ENCODE measurements around the gene TLCD4. TPM values are rescaled to one million over a fixed set of nuclear protein-coding genes. Genes with fewer than 3 reads are reported as not detected.
"Not testable (repeated sequence)": the region's sequence is repeated elsewhere in the genome, so short reads cannot be mapped to it uniquely, and the experiment has no call there.

The TLCD4 gene
- total RNA-seq, 1 donor from 2014 or later, result 53.6 TPM

DNA sequence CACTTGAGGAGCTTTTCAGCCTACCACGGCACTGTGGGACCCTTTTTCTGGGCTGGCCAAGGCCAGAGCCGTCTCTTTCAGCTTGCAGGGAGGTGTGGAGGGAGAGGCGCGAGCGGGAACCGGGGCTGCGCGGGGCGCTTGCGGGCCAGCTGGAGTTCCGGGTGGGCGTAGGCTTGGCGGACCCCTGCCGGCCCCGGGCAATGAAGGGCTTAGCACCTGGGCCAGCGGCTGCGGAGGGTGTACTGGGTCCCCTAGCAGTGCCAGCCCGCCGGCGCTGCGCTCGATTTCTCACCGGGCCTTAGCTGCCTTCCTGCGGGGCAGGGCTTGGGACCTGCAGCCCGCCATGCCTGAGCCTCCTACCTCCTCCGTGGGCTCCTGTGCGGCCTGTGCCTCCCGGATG is 25.9 kb upstream of the TLCD4 start:
- intact Hi-C loops (cut with DNase I); DNase-seq (ENCODE audit: missing footprints); ATAC-seq: not testable (repeated sequence)

DNA sequence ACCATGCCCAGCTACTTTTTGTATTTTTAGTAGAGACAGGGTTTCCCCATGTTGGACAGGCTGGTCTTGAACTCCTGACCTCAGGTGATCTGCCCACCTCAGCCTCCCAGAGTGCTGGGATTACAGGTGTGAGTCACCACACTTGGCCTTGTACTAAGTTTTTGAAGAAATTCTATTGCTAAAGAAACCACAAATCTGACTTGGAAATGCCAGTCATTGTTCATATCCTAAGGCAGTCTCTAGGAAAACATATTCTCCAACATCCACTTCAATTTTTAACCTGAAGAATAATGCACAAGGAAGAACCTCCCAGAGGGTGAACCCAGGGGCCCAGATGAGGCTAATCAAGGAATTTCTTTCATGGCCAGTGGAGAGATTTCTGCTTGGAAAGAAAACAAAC is 24.3 kb upstream of the TLCD4 start:
- ATAC-seq; DNase-seq (ENCODE audit: missing footprints); intact Hi-C loops (cut with DNase I): not testable (repeated sequence)

DNA sequence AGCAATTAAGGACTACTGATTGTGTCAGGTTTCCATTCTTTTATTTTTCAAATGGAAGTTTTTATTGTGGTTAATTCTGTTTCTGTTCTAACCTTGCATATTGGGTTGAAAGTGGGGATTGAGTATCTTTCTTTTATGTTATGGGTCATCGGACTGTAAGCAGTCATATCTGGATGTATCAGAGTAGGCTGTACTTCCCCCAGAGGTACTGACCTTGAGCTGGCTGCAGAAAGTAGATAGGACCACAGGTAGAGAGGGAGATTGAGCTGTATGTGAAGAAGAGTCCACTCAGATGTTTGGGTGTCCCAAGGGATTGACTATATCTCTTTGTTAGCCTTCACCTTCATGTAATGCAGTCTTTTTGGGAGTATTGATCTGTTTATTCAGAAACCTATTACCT is 23.9 kb upstream of the TLCD4 start:
- intact Hi-C loops (cut with DNase I), result no loop called here
- ATAC-seq (no peak), DNase-seq (ENCODE audit: missing footprints) (no peak)

GRCh38 chr1:95094923-95095322 is 22.2 kb upstream of the TLCD4 start:
- ATAC-seq (no peak), DNase-seq (ENCODE audit: missing footprints) (no peak)
- intact Hi-C loops (cut with DNase I), result no loop called here

DNA sequence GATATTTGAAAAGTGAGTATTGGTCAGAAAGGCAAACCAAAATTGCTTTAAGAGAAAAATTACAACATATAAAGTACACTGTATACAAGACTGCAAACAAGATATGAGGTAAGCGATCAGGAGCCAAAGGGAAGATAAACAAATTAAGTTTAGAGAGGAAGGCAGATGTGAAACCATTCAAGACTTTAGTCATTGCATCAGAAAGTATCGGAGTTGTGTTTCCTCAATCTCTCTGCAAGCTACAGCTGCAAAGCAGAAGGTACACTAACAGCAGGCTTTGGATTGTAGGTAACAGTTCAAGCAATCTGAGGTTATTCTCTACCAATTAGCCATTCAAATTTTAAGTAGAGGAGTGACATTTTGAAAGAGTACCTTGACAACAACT is 21.3 kb upstream of the TLCD4 start:
- ATAC-seq, result no peak
- DNase-seq (ENCODE audit: missing footprints), result no peak
- intact Hi-C loops (cut with DNase I), result no loop called here

GRCh38 chr1:95096218-95096841 is 20.8 kb upstream of the TLCD4 start:
- DNase-seq (ENCODE audit: missing footprints) (no peak), ATAC-seq (no peak)
- intact Hi-C loops (cut with DNase I), result no loop called here

DNA sequence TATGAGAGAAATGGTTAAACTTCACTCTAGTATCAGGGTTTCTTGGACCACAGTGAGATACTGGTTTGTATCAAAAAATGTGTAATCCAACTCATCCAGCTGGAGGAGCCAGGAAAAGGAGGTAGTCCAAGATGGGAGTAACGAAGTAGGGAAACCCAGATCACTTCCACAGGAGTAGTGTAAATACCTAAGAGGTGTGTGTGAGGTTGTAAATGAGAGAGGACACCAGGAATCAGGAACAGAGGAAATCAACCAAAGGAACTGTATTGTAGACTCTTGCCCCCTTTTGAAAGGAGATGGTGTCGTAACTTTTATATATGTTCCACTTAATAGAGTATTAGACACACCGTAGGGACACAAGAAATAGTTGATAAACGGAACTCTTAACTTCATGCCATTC is 19.7 kb upstream of the TLCD4 start:
- DNase-seq (ENCODE audit: missing footprints) (no peak), ATAC-seq (no peak)
- intact Hi-C loops (cut with DNase I), result no loop called here

GRCh38 chr1:95098196-95098595 is 19.0 kb upstream of the TLCD4 start:
- DNase-seq (ENCODE audit: missing footprints), result no peak
- no peak for ATAC-seq
- intact Hi-C loops (cut with DNase I), result no loop called here

GRCh38 chr1:95108792-95109191 is 8.4 kb upstream of the TLCD4 start:
- intact Hi-C loops (cut with DNase I), result no loop called here
- ATAC-seq (no peak), DNase-seq (ENCODE audit: missing footprints) (no peak)

DNA sequence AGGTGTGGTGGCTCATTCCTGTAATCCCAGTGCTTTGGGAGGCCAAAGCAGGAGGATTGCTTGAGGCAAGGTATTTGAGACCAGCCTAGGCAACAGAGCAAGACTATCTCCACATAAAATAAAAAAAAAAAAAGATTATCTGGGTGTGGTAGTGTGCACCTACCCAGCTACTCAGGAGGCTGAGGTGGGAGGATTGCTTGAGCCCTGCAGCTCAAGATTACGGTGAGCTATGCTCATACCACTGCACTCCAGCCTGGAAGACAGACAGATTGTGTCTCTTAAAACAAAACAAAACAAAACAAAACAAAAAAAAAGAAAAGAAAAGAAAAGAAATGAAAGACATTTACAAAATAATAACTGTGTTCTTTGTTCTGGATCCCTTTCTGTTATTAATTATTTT is 6.1 kb upstream of the TLCD4 start:
- no peak for ATAC-seq

DNA sequence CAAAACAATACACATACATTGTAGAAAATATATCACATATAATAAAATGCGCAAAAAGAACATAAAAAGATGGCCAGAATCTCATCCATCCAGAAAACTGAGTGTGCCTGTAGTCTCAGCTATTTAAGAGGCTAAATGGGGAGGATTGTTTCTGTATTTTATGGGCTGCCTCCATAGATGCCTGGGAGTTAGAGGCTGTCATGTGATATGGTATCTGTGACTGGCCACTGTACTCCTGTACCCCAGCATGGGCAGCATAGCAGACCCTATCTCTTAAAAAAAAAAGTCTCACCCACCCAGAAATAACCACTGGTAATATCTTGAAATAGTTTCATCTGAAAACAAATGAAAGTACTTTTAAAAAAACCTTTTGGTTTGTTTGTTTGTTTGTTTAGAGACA is 3.5 kb upstream of the TLCD4 start:
- DNase-seq (ENCODE audit: missing footprints), result no peak
- intact Hi-C loops (cut with DNase I), result no loop called here
- no peak for ATAC-seq

More for the DNA sequence above, 6.1 kb upstream of the TLCD4 start:
- intact Hi-C loops (cut with DNase I), result no loop called here
- DNase-seq (ENCODE audit: missing footprints), result no peak

DNA sequence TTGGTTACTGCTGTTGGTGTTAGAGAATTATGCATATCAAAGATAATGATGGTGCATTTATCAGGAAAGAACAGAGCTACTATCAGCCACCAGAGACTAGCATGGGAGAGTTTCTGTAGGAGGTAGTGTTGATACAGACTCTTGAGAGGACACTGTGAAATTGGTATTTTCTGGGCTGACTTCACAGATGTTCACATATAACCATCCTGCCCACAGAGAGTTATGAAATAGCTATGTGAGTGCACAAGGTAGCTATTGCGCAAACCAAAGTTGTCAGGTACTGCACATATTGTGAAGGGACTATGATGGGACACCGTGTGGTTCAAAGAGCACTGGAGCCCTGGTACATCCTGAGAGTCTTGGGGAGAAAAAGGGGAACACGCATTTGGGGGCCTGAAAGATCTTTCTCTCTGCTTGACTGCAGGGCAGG is 1.4 kb upstream of the TLCD4 start:
- ATAC-seq, result no peak
- intact Hi-C loops (cut with DNase I), result loop anchor here (2.0 kb wide), 3 partner anchors 29 to 79 kb away; partner anchors contain the start of gene ALG14
- DNase-seq (ENCODE audit: missing footprints), result no peak

DNA sequence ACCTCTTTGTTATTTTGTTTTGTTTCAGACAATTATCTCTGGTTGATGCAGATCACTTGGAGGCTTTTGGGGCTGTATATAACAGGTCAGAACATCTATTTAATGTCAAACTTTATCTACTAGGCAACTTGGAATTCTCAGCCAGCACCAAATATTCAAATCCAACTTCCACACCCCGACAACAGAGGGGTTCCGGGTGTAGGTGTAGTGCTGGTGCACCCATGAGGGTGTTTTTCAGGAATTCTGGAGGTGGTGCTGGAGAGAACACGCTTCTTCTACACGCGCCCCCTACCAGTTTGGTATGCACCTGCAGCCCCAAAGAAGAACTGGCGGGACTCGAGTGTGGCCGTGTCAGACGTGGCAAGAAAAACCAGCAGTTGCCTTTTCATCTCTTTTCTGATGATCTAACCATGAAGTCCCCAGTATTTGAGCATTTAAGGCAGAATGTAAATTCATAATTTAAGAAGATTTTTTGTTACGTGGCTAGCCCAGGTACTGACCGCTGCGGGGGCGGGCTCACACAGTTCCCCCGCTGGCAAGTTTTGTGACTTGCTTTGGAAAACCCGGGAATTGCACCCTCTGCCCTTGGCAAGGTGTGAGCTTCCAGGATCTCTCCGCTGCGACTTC is 462 bp upstream of the TLCD4 start:
- peak; percentile 78 for DNase-seq (ENCODE audit: missing footprints)
- intact Hi-C loops (cut with DNase I), result loop anchor here (1.0 to 2.0 kb wide), 4 partner anchors 30 to 117 kb away; partner anchors contain the start of gene ALG14
- ATAC-seq, result peak; percentile 82

- DNase-seq (ENCODE audit: missing footprints), result no peak
- intact Hi-C loops (cut with DNase I), result no loop called here
- ATAC-seq, result peak; percentile 8
Observed at GRCh38 chr1:95118067-95118499, 928 bp downstream of the TLCD4 start.

GRCh38 chr1:95118710-95119109 is 1.6 kb downstream of the TLCD4 start:
- DNase-seq (ENCODE audit: missing footprints) (no peak), ATAC-seq (no peak)
- intact Hi-C loops (cut with DNase I), result no loop called here

DNA sequence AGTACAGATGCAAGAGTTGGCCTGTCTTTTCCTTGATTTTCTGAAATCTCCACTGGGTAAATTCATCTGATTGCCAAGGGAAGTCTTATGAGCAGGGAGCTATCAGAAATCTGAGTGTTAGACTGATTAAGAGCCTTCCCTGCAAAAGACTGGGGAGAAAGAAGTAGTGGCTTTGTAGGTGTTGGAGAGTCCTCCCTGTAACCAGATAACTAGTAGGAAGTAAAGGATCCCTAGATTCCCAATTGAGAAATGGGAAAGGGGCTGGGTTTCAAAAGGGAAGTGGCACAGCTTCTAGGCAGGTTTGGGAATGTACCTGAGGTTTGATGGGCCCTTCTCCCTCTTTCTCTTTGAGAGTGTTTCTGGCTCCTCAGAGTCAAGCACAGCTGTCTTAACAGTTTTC is 2.1 kb downstream of the TLCD4 start:
- DNase-seq (ENCODE audit: missing footprints), result no peak
- no peak for ATAC-seq

DNA sequence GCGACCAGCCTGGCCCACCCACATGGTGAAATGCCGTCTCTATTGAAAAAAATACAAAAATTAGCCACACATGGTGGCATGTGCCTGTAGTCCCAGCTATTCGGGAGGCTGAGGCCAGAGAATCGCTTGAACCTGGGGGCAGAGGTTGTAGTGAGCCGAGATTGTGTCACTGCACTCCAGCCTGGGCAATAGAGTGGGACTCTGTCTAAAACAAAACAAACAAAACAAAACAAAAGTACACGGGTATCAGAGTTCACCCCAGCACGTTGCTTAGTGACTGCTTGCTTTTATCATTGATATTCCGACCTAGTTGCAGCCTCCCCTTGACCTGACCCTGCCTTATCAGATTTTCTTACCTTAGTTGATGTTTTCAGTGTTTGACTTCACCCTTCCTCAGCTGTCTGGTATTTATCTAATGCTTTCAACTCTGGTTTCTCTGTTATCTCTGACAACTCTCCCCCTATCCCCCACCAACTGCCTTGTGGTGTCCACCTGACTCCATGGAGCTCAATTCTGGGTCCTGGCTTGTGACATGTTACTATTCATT is 5.1 kb downstream of the TLCD4 start:
- ATAC-seq, result no peak
- intact Hi-C loops (cut with DNase I), result no loop called here

More for the DNA sequence above, 2.1 kb downstream of the TLCD4 start:
- intact Hi-C loops (cut with DNase I), result no loop called here

GRCh38 chr1:95124342-95124741 is 7.2 kb downstream of the TLCD4 start:
- no peak for DNase-seq (ENCODE audit: missing footprints)
- intact Hi-C loops (cut with DNase I), result loop anchor here (2.0 kb wide), 1 partner anchor 110 kb away; the partner anchor contains the start of gene RWDD3
- ATAC-seq, result no peak

More for the DNA sequence above, 5.1 kb downstream of the TLCD4 start:
- DNase-seq (ENCODE audit: missing footprints), result no peak

- ATAC-seq, result no peak
- intact Hi-C loops (cut with DNase I), result no loop called here
Observed at GRCh38 chr1:95126366-95126765, 9.2 kb downstream of the TLCD4 start.

GRCh38 chr1:95126846-95127245 is 9.7 kb downstream of the TLCD4 start:
- intact Hi-C loops (cut with DNase I), result no loop called here

More at GRCh38 chr1:95126366-95126765, 9.2 kb downstream of the TLCD4 start:
- no peak for DNase-seq (ENCODE audit: missing footprints)

More at GRCh38 chr1:95126846-95127245, 9.7 kb downstream of the TLCD4 start:
- ATAC-seq (no peak), DNase-seq (ENCODE audit: missing footprints) (no peak)
